Fibroblast of skin of left quadriceps (primary cell): ENCODE data around the gene TGM5.
"Not testable (repeated sequence)": the region's sequence is repeated elsewhere in the genome, so short reads cannot be mapped to it uniquely, and the experiment has no call there.

Source experiments
- DNase-seq, 2 experiments: peaks; one replicate each; pipeline ENCODE4 v3.0.0-alpha.2; 2013; ENCODE audit warnings: low read depth in 2 of 2

Gene TGM5, protein sequence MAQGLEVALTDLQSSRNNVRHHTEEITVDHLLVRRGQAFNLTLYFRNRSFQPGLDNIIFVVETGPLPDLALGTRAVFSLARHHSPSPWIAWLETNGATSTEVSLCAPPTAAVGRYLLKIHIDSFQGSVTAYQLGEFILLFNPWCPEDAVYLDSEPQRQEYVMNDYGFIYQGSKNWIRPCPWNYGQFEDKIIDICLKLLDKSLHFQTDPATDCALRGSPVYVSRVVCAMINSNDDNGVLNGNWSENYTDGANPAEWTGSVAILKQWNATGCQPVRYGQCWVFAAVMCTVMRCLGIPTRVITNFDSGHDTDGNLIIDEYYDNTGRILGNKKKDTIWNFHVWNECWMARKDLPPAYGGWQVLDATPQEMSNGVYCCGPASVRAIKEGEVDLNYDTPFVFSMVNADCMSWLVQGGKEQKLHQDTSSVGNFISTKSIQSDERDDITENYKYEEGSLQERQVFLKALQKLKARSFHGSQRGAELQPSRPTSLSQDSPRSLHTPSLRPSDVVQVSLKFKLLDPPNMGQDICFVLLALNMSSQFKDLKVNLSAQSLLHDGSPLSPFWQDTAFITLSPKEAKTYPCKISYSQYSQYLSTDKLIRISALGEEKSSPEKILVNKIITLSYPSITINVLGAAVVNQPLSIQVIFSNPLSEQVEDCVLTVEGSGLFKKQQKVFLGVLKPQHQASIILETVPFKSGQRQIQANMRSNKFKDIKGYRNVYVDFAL

DNA sequence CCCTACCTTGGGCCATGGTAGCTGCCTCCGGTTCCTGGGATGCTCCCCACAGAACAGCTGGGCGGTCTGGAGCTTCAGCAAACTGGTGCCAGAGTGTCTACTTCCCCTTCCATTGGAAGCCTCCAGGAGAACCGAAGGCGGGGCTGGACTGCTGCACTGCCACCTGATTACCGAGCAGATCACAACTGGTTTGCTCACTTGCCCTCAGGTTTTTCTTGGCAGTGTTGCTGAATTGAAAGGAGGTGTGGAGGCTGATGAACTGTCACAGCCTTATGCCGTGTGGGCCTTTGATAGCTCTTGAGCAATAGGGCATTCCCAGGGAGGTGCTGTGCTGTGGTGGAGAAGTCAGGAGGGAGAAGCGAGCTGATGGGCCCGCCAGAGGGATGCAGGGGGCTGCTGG, at the start of gene TGM5:
Gene TGM5 (minus strand): TSS at position 95 of the 400 bp plus-strand sequence. CDS start 79 bp downstream, at position 16.
- no peak for DNase-seq

DNA sequence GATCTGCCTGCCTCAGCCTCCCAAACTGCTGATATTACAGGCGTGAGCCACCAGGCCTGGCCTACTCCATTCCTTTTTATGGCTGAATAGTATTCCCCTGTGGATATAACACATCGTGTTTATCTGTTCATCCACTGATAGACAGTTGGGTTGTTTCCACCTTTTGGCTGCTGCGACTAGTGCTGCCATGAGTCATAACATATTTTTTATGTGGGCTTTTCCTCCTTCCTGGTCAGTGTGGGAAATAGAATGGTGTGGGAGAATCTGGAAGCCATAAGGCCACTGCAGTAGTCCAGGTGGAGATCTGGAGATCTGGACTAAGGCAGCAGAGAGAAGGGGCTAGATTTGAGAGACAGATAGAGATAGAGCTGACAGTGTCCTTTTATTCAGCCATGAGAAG, 47.4 kb upstream of the TGM5 start:
- DNase-seq: no peak

DNA sequence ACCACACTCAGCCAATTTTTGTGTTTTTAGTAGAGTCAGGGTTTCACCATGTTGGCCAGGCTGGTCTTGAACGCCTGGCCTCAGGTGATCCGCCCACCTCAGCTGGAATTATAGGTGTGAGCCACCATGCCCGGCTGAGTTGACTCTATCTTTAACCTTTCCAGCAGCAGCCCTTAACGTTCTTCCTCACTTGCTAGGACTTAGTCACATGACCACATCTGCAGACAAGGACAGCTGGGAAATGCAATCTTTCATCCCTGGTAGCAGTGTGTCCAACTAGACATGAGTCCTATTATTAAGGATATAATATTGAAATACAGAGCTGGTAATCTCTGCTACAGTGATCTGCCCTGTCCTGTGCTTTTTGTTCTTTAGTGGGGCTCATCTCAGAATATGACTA, 45.6 kb upstream of the TGM5 start:
- DNase-seq: no peak

DNA sequence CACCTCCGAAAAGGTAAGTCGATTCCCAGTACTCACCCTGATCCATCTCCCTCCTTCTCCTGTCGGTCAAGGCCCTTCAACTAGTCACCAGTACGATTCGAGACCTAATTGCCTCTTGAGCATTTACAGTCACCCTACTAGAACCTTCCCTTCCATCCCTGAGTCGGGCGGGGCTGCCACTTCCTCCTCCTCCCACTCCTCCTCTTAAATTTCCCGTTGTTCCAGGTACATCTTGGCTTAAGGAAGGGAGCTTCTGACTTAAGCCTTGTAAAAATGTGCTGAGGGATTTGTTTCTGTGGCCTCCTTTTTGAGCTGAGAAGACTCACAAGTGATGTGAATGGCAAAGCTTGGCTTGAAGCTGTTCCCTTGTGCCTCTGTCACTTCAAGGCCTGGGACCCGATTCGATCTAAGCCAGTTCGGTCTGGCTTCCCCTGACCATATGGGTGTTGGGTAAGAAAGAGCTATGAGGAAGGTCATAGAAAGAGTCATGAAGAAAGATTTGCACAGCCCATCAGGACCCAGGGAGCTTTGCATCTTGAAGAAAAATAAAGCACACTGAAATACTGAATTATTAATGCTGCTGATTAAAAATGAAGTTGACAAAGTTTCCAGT, 35.6 kb upstream of the TGM5 start, which contains the start of gene TGM7:
Gene TGM7 (minus strand): TSS at position 51 of the 613 bp plus-strand sequence.
- no peak for DNase-seq

DNA sequence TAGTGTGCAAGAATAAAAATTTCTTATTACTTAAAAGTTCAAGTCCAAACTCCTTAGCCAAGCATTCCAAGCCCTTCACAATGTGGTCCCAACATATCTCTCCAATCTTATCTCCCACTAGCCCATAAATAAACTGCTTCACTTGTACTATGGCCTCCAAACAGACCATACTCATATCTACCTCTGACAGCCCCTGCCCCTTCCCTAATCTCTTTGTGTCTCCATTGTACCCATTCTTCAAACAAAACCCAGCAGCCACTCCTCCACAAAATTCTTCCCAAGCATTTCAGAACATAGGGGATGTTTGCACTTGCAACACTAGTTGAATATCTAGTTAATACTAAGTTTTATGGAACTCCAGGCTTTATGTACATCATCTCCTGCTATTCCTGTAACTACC, 33.2 kb upstream of the TGM5 start:
- no peak for DNase-seq

DNA sequence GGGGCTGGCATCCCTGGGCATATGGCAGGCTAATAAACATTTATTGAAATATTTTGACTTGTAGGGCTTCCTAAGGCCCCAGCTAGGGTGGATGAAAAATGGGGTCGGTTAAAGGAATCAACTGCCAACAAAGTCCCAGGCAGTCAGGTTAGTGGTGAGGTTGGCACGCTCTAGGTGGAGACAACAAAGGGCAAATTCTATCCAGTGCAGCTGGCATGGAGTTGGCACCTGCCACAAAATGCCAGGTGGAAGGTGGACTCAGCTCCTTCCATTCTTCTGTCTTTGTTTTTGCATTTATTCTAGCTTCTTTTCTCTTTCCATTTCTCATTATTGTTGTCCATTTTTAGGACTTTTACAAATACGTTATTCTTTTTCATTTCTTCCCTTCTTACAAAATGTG, 32.7 kb upstream of the TGM5 start:
- DNase-seq: no peak

DNA sequence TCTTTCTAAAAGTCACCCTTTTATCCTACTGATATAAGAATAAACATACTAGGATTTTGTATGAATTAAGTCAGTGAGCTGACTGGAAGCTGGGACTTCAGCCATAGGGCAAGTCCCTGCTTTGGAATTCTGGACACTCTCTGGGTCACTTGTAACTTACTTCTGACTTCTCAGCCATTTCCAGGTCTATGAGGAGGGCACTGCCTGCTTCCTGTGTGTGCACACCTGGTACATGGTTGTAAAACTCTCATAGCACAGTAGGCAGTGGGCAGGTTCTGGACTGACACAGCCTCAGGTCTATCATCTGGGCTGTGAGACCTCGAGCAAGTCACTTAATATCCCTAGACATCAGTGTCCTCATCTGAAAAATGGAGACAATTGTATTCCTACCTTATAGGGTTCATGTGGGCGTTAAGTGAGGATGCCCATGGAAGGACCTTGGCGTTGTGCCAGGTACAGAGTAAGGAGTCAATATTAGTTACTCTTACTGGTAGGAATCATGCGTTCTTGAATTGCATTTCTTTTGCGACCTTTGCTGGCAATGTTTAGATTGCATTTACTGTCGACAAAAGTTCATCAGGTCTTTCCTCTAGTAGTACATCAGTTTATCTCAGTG, 27.5 kb upstream of the TGM5 start:
- no peak for DNase-seq

DNA sequence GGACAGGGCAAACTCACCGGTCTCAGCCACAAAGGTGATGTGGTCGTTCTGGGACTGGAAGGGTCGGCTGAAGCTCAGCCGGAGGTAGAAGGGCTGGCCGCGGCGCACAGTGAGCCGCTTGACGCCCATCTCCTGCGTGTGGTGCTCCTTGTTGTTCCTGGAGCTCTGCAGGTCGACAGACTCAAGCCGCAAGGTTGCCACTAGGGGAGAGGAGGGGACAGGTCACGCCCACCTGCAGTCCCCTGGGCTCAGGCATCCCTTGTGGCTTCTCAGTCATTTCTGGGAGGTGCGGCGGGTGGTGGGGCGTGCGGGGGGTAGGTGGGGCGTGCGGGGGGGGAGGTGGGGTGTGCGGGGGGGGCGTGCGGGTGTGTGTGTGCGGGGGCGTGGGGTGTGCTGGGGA, 26.7 kb upstream of the TGM5 start:
- no peak for DNase-seq

DNA sequence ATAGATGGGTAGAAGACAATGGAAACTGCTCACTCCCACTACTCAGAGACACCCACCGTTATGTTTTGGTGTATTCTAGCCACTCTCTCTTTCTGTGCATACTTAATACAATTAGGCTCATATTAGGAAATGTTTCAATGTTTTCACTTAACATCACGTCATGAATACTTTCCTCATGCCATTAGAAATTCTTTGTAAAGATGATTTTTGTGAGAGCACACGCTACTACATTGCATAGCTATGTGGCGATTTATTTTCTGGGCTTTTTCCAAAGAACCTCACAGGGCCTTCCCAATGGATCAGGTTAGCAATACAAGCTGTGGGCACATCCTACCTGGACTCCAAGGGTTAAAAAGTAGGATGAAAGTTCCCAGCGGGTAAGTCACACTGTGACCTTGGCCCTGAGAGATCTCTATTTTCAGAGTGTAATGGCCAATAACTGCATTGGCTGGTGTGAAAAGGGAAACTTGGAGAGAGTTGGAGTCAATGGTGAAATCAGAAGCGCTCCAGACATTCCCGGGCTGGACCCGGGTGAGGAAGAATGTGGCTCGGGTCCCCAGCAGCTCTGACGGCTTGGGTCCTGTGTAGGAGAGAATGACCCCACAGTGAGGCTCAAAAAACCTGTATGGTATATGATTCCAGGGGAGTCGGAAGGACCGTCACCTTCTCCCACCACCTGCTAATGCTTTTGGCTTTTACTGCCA, 25.8 kb upstream of the TGM5 start:
- DNase-seq: peak; percentile 32 to 35

DNA sequence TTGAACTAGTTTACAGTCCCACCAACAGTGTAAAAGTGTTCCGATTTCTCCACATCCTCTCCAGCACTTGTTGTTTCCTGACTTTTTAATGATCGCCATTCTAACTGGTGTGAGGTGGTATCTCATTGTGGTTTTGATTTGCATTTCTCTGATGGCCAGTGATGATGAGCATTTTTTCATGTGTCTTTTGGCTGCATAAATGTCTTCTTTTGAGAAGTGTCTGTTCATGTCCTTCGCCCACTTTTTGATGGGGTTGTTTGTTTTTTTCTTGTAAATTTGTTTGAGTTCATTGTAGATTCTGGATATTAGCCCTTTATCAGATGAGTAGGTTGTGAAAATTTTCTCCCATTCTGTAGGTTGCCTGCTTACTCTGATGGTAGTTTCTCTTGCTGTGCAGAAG, 22.9 kb upstream of the TGM5 start:
- DNase-seq: not testable (repeated sequence)

DNA sequence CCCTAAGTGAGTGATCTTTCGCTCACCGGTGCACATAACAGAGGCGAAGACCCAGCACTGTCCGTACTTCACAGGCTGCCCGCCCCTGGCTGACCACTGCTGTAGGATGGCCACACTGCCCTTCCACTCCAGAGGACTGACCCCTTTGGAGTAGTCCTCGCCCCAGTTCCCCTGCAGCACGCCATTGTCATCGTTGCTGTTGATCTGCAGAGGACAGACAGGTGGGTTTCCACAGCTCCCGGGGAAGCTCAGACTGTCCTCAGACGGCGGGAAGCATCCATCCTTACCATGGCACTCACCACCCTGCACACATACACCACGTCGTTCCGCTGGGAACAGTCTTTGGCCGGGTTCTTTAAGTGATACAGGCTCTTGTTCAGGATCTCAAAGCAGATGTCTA, 20.5 kb upstream of the TGM5 start:
- no peak for DNase-seq

DNA sequence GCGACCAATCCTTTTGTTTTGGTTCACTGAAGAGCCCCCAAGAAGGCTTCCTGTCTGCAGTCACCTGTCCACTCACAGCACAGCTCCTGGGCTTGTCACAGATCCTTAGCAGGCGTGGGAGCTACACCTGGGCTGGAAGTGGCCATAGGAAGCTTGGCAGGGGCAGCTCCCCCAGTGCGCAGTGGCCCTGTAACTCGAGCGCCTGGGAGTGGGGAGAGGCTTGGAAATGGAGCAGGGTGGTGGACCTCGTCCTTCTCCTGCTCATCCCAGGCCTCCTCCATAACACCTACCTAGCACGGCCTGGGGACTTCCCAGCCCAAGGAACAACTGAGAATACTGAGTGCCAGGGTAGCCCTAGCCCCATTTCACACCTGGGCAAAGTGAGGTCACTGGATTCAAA, 19.3 kb upstream of the TGM5 start:
- DNase-seq: no peak

DNA sequence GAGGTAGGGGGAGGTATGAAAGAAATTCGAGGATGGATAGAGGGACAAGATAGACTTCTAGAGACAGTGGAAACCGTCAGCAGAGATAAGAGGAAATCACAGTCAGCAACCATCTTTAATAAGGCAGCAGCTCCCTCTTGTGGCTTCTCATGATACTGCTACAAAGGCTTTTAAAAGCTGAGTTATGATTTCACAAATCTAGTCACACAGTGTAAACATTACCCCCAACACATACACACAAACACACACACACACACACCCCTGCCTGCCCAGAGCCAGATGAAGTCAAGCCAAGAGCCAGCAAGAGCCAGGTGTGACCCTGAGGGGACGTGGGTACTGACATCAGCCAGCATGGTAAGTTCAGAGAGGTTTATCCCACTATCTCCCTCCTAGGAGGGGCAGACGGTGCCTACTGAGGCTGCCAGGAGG, 18.9 kb upstream of the TGM5 start:
- DNase-seq: peak; percentile 27 to 30

DNA sequence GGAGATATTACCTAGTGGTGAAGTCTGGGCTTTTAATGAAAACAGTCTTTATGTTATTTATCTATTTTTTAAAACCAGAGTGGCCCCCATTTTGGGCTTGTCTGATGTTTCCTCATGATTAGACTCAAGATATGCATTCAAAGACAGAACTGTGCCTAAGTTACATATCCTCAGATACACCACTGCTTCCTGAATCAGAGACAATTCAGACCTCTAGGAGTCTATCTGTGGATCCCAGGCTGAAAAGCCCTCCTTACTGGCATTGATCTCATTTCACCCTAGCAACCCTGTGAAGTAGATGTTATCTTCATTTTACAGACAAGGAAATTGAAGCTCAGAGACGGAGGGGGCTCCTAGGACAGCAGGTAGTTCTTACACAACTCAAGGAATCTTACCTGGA, 16.8 kb upstream of the TGM5 start:
- DNase-seq: no peak

DNA sequence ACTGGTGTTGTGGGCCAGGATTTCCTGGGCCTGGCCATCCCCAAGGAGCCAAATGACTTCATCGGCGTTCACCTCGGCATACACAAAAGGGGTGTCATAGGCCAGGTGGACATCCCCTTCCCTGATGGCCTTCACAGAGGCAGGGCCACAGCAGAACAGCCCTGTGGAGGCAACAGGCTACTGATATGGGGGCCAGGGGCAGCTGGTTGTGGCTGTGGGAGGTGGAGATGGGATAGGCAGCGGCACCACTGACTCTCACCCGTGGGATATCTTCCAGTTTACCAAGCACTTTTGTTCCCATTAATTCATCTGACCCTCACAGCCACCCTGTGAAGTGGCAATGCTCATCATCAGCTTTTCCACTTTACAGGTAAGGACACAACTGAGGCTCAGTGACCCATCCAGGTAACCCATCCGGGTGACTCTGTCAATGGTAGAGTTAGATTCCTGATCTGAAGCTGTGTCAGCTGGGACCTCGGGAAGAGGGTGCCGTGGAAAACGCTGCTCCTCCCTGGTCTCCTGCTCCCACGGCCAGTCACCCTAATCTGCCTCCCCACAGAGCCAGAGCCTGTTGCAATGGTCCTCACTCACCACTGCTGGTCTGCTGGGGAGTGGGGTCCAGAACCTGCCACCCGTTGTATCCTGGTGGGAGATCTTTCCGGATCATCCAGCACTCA, 15.3 kb upstream of the TGM5 start:
- DNase-seq: no peak

DNA sequence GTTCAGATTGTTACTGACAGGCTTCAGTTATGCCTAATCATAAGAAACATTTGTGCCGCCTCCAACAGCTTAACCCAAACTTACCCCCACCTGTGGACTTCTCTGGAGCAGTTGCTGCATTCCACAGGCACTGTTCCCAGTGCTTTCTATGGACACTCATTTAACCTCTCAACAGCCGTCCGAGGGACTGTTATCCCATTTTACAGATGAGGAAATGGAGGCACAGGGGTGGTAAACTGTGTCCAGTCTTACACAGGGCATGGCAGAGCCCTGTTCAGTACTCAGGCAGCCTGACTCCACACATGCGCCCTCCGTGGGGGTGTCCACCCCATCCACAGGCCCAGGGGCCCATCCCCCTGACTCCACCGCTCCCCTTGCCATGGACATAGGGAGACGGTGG, 14.3 kb upstream of the TGM5 start:
- DNase-seq: no peak

DNA sequence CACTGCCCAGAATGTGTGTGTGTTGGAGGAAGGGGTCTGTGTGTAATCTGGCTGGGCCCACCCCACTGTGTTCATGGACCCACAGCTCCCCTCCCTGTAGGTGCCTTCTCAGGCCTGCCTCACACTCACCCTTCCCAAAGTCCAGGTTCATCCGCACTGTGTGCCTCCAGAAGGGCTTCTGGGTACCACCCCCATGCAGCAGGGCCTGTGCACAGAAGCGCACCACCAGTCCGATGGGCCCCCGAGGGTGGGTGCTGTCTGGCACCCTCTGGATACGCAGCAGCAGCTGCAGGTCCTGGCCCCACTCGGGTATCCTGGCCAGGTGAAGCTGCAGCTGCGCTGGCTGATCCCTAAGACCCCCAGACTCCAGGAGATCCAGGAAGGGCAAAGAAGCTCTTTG, 12.8 kb upstream of the TGM5 start:
- DNase-seq: no peak

DNA sequence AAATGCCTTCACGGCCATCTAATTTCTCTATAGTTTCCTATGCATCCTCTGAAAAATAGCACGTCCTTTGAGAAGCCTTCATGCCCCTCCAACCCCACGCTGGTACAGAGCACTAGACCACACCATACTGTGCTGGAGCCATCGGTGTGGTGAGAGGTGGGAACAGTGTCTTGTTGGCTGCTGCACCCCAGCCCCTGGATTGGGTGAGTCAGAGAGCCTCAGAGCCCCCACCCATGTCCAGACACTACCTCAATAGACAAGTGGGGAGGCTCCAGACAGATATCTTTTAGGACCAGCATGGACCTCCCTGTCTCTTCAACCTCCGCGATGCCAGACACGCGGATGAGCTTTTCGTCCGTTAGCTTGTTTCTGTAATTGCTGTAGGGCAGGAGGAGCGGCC, 12.1 kb upstream of the TGM5 start:
- DNase-seq: no peak

DNA sequence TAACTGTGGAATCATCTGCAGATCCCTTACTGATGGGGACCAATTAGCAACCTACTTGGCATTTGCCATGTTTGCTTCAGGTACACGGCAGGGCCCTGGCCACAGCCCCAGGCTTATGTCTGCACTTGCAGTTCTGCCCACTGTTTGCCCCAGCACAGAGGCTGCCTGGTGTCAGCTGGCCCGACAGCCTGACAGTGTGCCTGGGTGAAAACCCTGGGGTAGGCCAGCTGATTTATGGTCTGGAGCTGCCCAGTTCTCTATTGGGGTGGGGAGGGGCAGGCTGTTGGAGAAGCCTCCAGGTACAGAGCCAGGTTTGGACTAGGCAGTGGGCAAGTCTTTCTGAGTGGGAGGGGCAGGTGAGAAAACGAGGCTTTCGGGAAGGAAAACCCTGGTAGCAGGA, 11.2 kb upstream of the TGM5 start:
- no peak for DNase-seq

DNA sequence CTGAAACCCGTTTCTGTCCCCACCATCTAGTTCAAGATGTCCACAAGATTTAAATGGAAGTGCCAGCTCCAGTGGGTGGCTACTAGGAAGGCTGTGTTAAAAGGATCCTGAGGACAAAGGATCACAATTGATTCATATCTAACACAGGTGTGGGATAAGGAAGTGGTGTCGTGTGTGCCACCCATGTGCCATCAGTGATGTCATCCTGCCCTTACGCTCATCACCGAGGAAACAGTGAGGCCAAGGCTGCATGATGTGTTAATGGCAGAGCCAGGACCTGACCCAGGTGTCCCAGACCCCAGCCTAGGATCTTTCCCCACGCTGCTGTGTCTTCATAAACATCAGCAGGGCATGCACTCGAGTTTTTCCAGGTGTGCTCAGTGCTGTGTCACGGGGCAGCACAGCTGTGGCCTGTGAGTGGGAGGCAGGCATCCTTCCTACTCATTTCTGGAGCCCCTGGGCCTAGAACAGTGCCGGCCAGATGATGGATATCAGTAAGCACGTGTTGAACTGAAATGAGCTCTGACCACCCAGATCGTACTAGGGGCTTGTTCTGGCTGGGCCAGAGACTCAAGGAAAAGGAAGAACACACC, 10.6 kb upstream of the TGM5 start:
- DNase-seq: no peak
